H1 (cell line): ENCODE measurements around the gene HES4. TPM values are rescaled to one million over a fixed set of nuclear protein-coding genes. Genes with fewer than 3 reads are reported as not detected.

ENCODE experiments used
- polyA plus RNA-seq, 7 experiments: library from polyadenylated mRNA; depleted of rRNA in 3 of 7; stranded (reverse) in 5 of 7; unstranded in 2 of 7; fragments of >200 nt in 5 of 7; fragments of 200-250 nt in 2 of 7; gene quantifications; 1 replicate in 5 of 7; 2 replicates in 1 of 7; 4 replicates in 1 of 7; pipeline versions ENCODE4 v1.2.1 to v1.2.3, GENCODE V29; 2011 to 2013; ENCODE audit warnings: missing spikeins in 2 of 7, mixed read lengths in 2 of 7
- total RNA-seq: library from RNA; stranded (reverse); fragmentation: NEBNext Ultra II Directional; extraction: Animal tissue kit (Norgen Biotek cat#: 25700); gene quantifications from 2 replicates; pipeline ENCODE4 v1.2.1, GENCODE V29; 2021
- TF ChIP-seq, protein P1 (sequence below): fragments of 300-600 bp; sonication (generic); IDR thresholded peaks from 2 replicates; pipeline ENCODE4 v1.7.1; 2012; ENCODE audit warnings: low read length, moderate library complexity, mild to moderate bottlenecking, inconsistent platforms; ENCODE audit not compliant: insufficient replicate concordance

The HES4 gene
- total and polyA plus RNA-seq, 2 of the 8 experiments (the other 6 are each of a cell fraction or from before 2014, with no cell fraction given): 2.8 to 3.5 TPM

DNA sequence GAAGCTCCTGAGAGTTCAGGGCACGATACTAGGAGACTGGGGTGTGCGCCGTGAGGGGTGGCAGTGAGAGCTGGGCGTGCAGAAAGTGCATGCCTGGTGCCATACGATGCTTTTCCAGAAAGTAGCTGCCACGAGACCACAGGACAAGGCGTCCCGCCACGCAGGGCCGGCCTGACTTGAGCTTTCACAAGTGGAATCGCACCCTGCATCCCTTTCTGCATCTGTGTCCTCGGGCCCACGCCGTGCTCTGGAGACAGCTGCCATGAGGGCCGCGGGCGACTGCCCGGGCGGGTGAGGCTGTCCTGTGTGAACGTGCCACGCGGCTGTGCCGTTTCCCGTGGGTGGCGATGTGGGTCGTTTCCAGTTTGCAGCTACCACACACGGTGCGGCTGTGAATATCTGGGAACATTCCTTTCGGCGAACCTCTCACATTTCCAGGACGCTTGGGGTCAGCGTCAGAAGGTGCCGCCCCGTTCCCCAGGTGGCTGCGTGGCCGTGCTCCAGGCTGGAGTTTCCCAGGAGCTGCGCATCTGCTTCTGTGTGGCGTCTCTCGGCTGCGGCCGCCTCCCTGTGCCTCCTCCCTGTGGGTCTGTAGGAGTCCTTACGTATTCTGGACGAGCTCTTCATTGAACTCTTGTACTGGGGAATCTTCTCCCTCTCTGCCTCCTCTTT lies 17.0 kb downstream of the HES4 start (continued):
- TF ChIP-seq, protein P1, sequence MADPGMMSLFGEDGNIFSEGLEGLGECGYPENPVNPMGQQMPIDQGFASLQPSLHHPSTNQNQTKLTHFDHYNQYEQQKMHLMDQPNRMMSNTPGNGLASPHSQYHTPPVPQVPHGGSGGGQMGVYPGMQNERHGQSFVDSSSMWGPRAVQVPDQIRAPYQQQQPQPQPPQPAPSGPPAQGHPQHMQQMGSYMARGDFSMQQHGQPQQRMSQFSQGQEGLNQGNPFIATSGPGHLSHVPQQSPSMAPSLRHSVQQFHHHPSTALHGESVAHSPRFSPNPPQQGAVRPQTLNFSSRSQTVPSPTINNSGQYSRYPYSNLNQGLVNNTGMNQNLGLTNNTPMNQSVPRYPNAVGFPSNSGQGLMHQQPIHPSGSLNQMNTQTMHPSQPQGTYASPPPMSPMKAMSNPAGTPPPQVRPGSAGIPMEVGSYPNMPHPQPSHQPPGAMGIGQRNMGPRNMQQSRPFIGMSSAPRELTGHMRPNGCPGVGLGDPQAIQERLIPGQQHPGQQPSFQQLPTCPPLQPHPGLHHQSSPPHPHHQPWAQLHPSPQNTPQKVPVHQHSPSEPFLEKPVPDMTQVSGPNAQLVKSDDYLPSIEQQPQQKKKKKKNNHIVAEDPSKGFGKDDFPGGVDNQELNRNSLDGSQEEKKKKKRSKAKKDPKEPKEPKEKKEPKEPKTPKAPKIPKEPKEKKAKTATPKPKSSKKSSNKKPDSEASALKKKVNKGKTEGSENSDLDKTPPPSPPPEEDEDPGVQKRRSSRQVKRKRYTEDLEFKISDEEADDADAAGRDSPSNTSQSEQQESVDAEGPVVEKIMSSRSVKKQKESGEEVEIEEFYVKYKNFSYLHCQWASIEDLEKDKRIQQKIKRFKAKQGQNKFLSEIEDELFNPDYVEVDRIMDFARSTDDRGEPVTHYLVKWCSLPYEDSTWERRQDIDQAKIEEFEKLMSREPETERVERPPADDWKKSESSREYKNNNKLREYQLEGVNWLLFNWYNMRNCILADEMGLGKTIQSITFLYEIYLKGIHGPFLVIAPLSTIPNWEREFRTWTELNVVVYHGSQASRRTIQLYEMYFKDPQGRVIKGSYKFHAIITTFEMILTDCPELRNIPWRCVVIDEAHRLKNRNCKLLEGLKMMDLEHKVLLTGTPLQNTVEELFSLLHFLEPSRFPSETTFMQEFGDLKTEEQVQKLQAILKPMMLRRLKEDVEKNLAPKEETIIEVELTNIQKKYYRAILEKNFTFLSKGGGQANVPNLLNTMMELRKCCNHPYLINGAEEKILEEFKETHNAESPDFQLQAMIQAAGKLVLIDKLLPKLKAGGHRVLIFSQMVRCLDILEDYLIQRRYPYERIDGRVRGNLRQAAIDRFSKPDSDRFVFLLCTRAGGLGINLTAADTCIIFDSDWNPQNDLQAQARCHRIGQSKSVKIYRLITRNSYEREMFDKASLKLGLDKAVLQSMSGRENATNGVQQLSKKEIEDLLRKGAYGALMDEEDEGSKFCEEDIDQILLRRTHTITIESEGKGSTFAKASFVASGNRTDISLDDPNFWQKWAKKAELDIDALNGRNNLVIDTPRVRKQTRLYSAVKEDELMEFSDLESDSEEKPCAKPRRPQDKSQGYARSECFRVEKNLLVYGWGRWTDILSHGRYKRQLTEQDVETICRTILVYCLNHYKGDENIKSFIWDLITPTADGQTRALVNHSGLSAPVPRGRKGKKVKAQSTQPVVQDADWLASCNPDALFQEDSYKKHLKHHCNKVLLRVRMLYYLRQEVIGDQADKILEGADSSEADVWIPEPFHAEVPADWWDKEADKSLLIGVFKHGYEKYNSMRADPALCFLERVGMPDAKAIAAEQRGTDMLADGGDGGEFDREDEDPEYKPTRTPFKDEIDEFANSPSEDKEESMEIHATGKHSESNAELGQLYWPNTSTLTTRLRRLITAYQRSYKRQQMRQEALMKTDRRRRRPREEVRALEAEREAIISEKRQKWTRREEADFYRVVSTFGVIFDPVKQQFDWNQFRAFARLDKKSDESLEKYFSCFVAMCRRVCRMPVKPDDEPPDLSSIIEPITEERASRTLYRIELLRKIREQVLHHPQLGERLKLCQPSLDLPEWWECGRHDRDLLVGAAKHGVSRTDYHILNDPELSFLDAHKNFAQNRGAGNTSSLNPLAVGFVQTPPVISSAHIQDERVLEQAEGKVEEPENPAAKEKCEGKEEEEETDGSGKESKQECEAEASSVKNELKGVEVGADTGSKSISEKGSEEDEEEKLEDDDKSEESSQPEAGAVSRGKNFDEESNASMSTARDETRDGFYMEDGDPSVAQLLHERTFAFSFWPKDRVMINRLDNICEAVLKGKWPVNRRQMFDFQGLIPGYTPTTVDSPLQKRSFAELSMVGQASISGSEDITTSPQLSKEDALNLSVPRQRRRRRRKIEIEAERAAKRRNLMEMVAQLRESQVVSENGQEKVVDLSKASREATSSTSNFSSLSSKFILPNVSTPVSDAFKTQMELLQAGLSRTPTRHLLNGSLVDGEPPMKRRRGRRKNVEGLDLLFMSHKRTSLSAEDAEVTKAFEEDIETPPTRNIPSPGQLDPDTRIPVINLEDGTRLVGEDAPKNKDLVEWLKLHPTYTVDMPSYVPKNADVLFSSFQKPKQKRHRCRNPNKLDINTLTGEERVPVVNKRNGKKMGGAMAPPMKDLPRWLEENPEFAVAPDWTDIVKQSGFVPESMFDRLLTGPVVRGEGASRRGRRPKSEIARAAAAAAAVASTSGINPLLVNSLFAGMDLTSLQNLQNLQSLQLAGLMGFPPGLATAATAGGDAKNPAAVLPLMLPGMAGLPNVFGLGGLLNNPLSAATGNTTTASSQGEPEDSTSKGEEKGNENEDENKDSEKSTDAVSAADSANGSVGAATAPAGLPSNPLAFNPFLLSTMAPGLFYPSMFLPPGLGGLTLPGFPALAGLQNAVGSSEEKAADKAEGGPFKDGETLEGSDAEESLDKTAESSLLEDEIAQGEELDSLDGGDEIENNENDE: no peak
- TF ChIP-seq, all 59 proteins: peak for 0
